ENCODE results near the gene AMOTL2.

Gene AMOTL2

DNA sequence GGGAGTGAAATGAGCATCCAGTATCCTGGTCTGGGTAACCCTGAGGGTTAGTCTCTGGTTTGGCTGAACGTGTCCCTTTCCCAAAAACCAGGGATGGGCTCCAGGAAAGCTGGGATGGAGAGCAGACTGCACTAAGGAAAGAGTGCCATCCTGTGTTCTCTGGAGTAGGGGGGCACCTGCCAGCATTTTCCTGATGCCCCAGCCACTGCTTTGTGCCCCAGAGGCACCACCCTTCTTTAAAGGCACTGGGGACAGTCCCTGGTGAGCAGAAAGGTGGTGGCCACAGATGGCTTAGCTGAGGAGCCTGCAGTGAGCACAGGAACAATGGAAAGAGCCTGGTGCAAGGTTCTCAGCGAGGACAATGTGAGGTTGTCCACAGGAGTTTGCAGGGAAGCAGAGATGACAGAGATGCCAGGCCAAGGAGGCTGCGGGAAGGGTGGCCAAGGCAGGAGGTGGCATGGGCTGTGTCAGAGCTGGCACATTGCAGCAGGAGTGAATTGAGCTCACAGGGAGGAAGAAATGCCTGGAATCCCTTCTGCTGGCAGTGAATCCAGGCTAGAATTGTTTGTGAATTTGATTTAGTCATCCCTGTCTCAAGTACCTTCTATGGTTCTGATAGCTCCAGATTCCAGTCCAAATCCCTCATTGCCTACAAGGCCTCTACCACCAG, 39.9 kb downstream of the AMOTL2 start:
- DNase-seq (ENCODE audit: low read depth in 2 of 2) = no peak

DNA sequence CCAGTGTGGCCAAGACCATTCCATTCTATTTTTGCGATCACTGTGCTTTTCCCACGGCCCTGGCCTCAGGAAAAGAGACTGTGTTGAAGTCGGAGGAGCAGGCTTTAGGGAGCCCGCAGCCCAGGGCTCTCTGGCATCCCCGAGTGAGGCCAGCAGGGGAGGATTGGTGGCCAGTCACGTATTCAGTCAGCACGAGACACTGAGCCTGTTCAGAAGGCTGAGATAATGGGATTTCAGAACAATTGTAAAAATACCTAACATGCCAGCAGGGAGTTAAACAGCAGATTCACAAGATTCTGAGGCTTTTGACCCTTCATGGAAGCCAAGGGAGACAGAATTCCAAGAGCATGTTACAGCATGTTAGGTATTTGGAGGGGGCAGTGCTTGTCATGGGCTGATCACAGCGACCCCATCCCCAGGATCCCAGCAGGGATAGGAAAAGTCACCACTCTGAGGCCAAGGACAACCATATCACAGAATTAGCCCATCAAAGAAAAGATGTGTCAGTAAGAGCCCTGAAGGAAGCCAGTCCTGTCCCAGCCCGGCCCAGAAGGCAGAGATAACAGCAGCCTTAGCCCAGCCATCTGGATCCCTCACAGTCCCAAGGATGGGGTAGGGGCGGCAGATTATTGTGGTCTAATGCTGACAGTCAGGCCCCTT, 40.6 kb downstream of the AMOTL2 start:
- DNase-seq (ENCODE audit: low read depth in 2 of 2) = no peak

GRCh38 chr3:134332344-134332743, 41.9 kb downstream of the AMOTL2 start:
- DNase-seq (ENCODE audit: low read depth in 2 of 2) = no peak

DNA sequence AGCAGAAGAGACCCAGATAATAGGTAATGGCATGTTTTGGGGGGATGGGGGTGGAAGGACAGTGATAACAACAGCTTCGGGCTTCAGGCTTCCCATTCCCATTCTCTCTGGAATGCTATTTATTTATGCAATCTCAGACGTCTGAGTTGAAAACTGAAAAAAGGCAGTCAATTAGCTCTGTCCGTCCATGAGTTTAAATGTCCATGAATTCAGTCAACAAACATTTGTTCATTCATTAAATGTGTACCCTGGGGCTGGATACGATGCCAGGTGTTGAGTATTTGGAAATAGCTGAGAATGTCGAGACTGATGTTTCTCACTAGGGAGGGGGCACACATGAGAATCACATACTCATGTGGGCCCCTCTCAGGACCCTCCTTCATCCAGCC, 42.4 kb downstream of the AMOTL2 start:
- DNase-seq (ENCODE audit: low read depth in 2 of 2) = no peak

DNA sequence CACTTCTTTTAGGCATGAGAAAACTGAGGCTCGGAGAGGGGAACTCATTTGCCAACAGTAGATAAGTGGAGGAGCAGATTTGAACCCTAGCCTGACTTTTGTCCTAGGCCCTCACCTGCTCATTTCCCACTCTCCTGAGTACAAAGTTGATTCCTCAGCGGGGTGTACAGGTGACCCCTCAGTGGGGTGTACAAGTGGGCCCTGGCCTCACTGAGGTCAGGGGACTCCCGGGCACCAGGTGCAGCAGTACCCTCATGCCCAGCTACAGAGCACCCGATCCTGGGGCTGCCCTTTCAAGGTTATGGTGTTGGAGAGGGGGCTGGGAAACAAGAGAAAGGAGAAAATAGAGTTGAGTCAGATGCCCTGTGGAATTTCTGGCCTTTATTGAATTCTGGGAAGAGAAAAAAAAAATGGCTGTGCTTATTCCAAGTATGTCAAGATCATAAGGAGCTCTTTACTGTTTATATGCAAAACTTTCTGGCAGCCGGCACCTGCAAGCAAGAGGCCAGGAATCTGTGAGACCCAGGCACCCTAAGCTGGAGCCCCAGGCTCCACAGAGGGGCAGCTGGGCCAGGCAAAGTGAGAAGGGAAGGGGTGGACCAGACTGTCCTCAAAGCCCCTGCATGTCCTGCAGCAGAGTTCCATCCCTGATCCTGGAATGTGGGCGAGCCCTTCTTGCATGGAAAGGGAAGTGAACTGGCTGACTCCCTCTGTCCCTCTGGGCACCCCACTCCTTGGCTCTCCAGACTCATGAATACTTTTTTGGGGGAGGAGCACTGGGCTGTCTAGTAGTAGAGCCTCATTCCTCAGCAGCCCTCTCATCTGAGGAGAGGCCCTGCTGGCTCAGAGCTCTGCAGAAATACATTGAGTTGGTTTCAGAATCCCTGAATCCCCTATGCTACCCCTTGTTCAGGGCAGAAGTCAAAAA, 43.1 kb downstream of the AMOTL2 start:
- DNase-seq (ENCODE audit: low read depth in 2 of 2) = no peak

DNA sequence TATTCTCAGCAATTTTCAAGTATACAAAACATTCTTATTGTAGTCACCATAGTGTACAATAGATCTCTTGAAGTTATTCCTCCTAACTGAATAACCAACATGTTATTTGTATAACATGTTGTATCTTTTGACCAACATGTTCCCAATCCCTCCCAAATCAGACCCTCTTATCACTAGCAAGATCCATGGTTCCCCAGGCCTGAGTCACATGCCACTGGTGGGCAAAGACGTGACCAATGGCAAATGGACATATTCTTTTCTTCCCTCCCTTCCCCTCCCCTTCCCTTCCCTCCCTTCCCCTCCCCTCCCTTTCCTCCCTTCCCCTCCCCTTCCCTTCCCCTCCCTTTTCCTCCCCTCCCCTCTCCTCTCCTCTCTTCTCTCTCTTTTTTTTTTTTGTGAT, 45.4 kb downstream of the AMOTL2 start:
- no peak for DNase-seq (ENCODE audit: low read depth in 2 of 2)

DNA sequence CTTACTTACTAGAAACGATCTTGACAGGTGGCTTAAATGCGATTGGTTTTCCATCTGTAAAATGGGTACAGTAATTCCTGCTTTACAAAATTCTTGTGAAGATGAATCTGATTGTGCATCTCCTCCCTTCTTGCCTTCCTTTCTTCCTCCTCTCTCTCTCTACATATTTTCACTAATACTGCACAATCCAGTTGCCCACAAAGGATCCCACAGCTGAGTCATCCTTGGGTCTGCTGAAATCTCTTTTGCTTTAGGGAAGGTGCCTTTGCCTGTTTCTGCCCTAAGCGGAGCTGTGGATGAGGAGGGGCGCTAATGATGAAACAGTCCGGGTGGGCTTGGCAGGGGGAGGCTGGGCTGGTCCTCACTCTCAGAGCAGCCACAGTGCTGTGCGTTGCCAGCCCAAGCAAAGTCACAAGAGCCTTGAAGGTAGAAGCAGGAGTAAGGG, 46.1 kb downstream of the AMOTL2 start:
- DNase-seq (ENCODE audit: low read depth in 2 of 2) = no peak

- no peak for DNase-seq (ENCODE audit: low read depth in 2 of 2)
Observed at GRCh38 chr3:134327594-134327975, 46.7 kb downstream of the AMOTL2 start.

DNA sequence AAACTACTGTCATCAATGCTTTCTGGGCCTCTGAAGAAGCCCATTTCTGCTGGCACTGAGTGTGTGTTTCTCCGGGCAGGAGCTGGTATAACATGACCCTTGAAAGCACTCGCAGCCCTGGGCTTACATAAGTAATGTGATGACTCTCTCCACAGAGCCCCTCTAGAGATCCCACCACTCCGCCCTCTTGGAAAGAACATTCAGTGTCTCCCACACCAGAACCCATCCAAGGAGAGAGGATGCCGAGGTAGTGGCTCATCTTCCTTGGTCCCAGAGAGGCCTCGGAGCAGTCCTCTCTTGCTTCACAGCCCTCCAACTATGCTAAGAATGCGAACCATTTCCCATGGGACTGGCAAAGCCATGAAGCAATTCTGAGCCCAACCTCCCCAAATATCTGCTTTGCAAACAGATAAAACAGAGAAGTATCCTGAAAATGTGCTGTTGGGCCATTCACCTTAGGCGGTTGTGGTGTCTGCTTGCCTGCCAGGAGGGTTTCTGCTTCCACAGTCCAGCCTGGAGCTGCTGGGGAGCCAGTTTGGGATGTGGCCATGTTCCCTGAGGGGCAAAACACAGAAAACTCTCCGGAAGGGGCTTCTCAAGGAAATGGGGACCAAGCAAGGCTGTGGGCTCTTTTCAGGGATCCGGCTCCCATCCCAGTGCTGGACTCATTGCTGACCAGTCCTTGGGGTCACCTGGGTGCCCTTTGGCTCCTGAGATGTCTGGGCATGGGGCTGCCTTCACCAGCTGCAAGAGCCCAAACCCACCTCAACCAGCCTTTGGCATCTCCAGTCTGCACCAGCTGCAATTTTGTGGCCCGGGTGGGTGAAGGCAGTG, 47.3 kb downstream of the AMOTL2 start:
- DNase-seq (ENCODE audit: low read depth in 2 of 2) = no peak

- no peak for DNase-seq (ENCODE audit: low read depth in 2 of 2)
Observed at GRCh38 chr3:134326126-134326525, 48.1 kb downstream of the AMOTL2 start.

- no peak for DNase-seq (ENCODE audit: low read depth in 2 of 2)
Observed at GRCh38 chr3:134325706-134326105, 48.5 kb downstream of the AMOTL2 start.

- DNase-seq (ENCODE audit: low read depth in 2 of 2) = no peak
Observed at GRCh38 chr3:134325061-134325705, 49.1 kb downstream of the AMOTL2 start.

GRCh38 chr3:134323966-134324962, 50.0 kb downstream of the AMOTL2 start:
- no peak for DNase-seq (ENCODE audit: low read depth in 2 of 2)

GRCh38 chr3:134322286-134322685, 52.0 kb downstream of the AMOTL2 start:
- DNase-seq (ENCODE audit: low read depth in 2 of 2) = no peak

DNA sequence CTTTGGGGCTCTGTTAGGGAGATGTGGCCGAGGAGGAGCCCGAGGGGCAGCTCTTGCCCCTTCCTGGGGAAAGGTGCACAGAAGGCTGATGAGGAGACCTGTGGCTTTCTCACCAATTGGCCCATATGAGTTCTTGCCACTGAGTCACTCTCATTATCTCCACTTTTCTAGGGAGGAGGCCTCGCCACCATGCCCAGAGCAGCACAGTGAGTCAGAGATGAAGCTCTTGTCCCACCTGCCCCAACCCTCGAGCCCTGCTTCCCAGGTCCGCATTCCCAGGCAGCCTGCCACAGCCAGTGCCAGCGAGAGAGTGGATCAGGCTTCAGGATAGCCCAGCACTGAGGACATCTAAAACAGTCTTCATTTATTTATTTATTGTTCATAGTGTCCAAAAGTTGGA, 53.5 kb downstream of the AMOTL2 start:
- DNase-seq (ENCODE audit: low read depth in 2 of 2) = no peak

- DNase-seq (ENCODE audit: low read depth in 2 of 2) = no peak
Observed at GRCh38 chr3:134319931-134320330, 54.3 kb downstream of the AMOTL2 start.

- no peak for DNase-seq (ENCODE audit: low read depth in 2 of 2)
Observed at GRCh38 chr3:134318166-134318565, 56.1 kb downstream of the AMOTL2 start.

- no peak for DNase-seq (ENCODE audit: low read depth in 2 of 2)
Observed at GRCh38 chr3:134317106-134317947, 56.9 kb downstream of the AMOTL2 start.

All from stimulated activated CD4-positive, alpha-beta T cell treated with anti-CD3 and anti-CD28 coated beads, Interleukin-1b, Interleukin-23, amount 100 ng/mL, for 1 hour (primary cell).